Activated CD4-positive, alpha-beta T cell treated with anti-CD3 and anti-CD28 coated beads, Interleukin-2, amount 10 ng/mL, durations not matched to agents 7 days and 5 days (primary cell): ENCODE data around the gene IZUMO4. TPM values are rescaled to one million over a fixed set of nuclear protein-coding genes. Genes with fewer than 3 reads are reported as not detected.

ENCODE experiments used
- CTCF ChIA-PET: fragments of 350-600 bp; sonication (Branson Sonifier 250); formaldehyde crosslinking; loops from one replicate; lab custom pipeline; 2021; ENCODE audit warnings: antibody characterized with exemption; lab: Charles Lee
- POLR2A ChIA-PET: fragments of 350-600 bp; sonication (Branson Sonifier 250); formaldehyde crosslinking; loops from one replicate; lab custom pipeline; 2021; ENCODE audit warnings: antibody characterized with exemption; lab: Charles Lee
- DNase-seq: peaks from one replicate; pipeline ENCODE4 v3.0.0-alpha.2; 2020
- H3K27ac Mint-ChIP-seq: one replicate; pipeline ENCODE4 v1.8.0; 2021; ENCODE audit warnings: mild to moderate bottlenecking, moderate library complexity, mixed read lengths
- H3K27me3 Mint-ChIP-seq: one replicate; pipeline ENCODE4 v1.8.0; 2021; ENCODE audit warnings: mixed read lengths
- H3K36me3 Mint-ChIP-seq: one replicate; pipeline ENCODE4 v1.8.0; 2021; ENCODE audit warnings: low read depth, mixed read lengths
- H3K4me1 Mint-ChIP-seq: one replicate; pipeline ENCODE4 v1.8.0; 2021; ENCODE audit warnings: mixed read lengths
- H3K4me3 Mint-ChIP-seq: one replicate; pipeline ENCODE4 v1.8.0; 2021; ENCODE audit warnings: mild to moderate bottlenecking, moderate library complexity, mixed read lengths
- H3K9me3 Mint-ChIP-seq: one replicate; pipeline ENCODE4 v1.8.0; 2021; ENCODE audit warnings: mixed read lengths
- total RNA-seq, 2 experiments: library from RNA; stranded (reverse); gene quantifications; one replicate each; pipeline ENCODE4 v1.2.3, GENCODE V29; 2021

Gene IZUMO4
- total RNA-seq, 2 experiments from 2014 or later = 7.5 to 9.9 TPM

DNA sequence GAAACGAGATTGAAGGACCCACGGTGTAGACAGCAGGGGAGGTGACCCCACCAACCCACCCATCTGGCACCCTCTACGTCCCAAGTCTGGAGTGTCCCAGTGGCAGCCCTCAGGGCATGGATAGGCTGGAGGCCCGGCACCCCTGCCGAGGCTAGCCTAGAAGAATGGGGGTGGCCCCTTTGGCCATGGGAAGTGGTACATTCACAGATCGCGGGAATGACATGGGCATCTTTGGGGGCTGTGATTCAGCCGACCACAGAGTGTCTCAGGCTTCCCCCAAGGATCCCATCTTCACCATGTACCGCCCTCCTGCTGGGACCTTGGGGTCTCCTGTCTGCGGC, 34.4 kb upstream of the IZUMO4 start:
- CTCF ChIA-PET = interaction anchor here (1.1 to 2.8 kb wide), 2 partner anchors 10 to 42 kb away, joined by 6 to 12 read pairs; no protein-coding TSS in a partner anchor

DNA sequence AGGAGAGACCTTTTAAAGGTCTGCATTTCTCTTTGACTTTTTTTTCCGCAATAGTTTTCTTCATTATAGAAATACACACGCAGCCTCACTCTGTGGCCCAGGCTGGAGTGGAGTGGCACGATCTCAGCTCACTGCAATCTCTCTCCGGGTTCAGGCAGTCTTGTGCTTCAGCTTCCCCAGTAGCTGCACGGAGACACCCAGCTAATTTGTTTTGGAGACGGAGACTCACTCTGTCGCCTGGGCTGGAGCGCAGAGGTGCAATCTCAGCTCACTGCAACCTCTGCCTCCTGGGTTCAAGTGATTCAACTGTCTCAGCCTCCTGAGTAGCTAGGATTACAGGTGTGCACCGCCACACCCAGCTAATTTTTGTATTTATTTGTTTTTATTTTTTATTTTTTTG, 33.9 kb upstream of the IZUMO4 start:
- ChIA-PET CTCF (interaction anchor here (1.1 kb wide), 2 partner anchors 15 to 23 kb away, joined by 3 read pairs; no protein-coding TSS in a partner anchor), POLR2A (no interaction called here)
- Mint-ChIP-seq H3K36me3 (peaks cover 2% of the 10 kb centered on the region), H3K4me1 (peaks cover 33% of the 10 kb centered on the region), H3K27ac (peak overlapping the region; percentile 93), H3K9me3 (no peaks in the 10 kb centered on the region), H3K4me3 (peak overlapping the region; percentile 92), H3K27me3 (no peaks in the 10 kb centered on the region)
- DNase-seq = no peak

More for the DNA sequence above, 34.4 kb upstream of the IZUMO4 start:
- Mint-ChIP-seq H3K36me3 (peaks cover 2% of the 10 kb centered on the region), H3K27ac (peak overlapping the region; percentile 93), H3K9me3 (no peaks in the 10 kb centered on the region), H3K4me1 (peaks cover 36% of the 10 kb centered on the region), H3K4me3 (peak overlapping the region; percentile 92), H3K27me3 (no peaks in the 10 kb centered on the region)
- POLR2A ChIA-PET = no interaction called here
- no peak for DNase-seq

DNA sequence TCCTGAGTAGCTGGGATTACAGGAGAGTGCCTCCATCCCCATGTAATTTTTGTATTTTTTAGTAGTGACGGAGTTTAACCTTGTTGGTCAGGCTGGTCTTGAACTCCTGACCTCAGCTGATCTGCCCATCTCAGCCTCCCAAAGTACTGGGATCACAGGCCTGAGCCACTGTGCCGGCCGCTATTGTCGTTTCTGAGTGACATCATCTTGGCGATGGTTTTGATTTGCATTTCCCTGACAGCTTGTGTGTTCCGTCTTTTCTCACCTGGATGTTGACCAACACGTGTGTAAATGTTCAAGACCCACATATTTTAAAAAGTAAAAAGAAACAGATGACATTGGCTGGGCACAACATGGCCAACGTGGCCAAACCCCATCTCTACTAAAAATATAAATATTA, 32.9 kb upstream of the IZUMO4 start:
- ChIA-PET CTCF (interaction anchor here (1.0 to 1.3 kb wide), 4 partner anchors 10 to 22 kb away, joined by 3 to 6 read pairs (median 3); no protein-coding TSS in a partner anchor), POLR2A (no interaction called here)
- H3K36me3 Mint-ChIP-seq = peaks cover 6% of the 10 kb centered on the region
- H3K4me3 Mint-ChIP-seq = peak overlapping the region; percentile 34
- H3K4me1 Mint-ChIP-seq = peaks cover 25% of the 10 kb centered on the region
- H3K27me3 Mint-ChIP-seq = no peaks in the 10 kb centered on the region
- no peak for DNase-seq
- peak overlapping the region; percentile 62 for H3K27ac Mint-ChIP-seq
- no peaks in the 10 kb centered on the region for H3K9me3 Mint-ChIP-seq

DNA sequence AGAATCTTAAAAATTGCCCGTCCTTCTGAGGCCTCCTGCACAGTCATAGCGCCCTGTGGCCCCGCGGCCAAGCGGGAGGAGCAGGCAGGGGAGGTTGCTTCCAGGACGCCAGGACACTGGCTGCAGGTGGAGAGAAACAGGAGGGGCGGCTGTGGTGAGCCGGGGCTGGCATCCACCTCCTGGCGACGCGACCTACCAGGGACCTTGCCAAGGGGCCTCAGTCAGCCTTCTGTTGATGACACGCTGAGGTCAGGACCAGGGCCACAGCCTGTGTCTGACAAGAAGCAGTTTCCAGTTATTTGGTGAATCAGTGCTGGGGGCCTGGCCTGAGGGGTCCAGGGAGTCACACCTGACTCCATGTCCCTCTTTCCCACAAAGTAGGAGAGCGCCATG, 32.3 kb upstream of the IZUMO4 start:
- no peak for DNase-seq
- CTCF ChIA-PET = interaction anchor here (0.6 to 1.3 kb wide), 2 partner anchors 12 to 19 kb away, joined by 3 to 6 read pairs; no protein-coding TSS in a partner anchor
- no peaks in the 10 kb centered on the region for H3K27me3 Mint-ChIP-seq
- H3K27ac Mint-ChIP-seq = no peak overlapping the region
- H3K4me3 Mint-ChIP-seq = no peak overlapping the region
- H3K9me3 Mint-ChIP-seq = no peaks in the 10 kb centered on the region
- POLR2A ChIA-PET = no interaction called here
- H3K4me1 Mint-ChIP-seq = peaks cover 20% of the 10 kb centered on the region
- peaks cover 10% of the 10 kb centered on the region for H3K36me3 Mint-ChIP-seq

DNA sequence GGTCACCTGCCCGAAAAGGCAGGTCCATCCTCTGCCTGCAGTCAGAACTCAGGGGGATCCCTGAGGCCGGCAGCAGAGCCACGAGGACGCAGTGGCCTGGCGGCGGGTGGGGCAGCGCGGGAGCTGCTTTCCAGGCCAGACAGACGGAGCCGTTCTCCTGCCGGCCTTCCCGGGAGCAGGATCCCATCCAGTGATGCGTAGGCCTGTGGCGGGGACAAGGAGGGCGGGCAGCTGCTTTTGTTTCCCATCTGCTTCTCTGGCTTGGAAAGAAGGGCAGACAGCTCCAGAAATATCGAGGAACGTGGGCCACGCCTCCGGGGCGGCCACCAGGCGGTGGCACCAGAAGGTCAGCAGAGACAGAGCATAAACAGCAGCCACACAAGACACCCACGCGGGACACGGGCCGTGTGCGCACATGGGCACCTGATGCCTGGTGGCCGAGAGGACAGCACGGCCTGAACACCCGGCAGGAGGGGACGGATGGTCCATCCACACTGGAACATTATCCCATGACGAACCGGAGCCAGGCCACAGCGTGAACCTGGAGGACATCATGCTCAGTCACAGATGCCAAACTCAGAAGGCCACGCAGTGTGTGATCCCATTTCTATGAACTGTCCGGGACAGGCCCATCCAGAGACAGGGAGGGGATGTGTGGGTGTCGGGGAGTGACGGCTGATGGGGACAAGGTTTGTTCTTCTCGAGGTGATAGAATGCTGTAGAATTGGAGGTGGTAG, 31.8 kb upstream of the IZUMO4 start:
- H3K4me3 Mint-ChIP-seq = no peak overlapping the region
- no peak overlapping the region for H3K27ac Mint-ChIP-seq
- peaks cover 24% of the 10 kb centered on the region for H3K4me1 Mint-ChIP-seq
- no peak for DNase-seq
- ChIA-PET CTCF (interaction anchor here (0.6 kb wide), 1 partner anchor 18 kb away, joined by 3 read pairs; no protein-coding TSS in a partner anchor), POLR2A (no interaction called here)
- H3K9me3 Mint-ChIP-seq = no peaks in the 10 kb centered on the region
- peaks cover 16% of the 10 kb centered on the region for H3K36me3 Mint-ChIP-seq
- H3K27me3 Mint-ChIP-seq = no peaks in the 10 kb centered on the region

DNA sequence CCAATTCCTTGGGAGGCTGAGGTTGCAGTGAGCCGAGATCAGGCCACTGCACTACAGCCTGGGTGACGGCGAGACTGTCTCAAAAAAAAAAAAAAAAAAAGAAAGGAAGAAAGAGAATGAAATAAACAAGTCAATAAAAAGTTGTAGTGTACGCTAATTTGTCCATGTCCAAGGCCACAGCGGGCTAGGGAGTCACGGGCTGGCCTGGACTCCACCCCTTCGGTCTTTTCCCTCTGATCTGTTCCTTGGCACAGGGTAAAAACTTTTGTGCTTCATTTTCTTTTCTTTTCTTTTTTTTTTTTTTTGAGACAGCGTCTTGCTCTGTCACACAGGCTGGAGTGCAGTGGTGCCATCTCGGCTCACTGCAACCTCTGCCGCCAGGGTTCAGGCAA, 26.3 kb upstream of the IZUMO4 start:
- Mint-ChIP-seq H3K36me3 (peaks cover 50% of the 10 kb centered on the region), H3K9me3 (no peaks in the 10 kb centered on the region), H3K4me3 (no peak overlapping the region), H3K27me3 (no peaks in the 10 kb centered on the region), H3K4me1 (peaks cover 36% of the 10 kb centered on the region), H3K27ac (no peak overlapping the region)
- ChIA-PET CTCF (interaction anchor here (0.6 to 2.4 kb wide), 11 partner anchors 8 to 326 kb away, joined by 3 to 9 read pairs (median 3); no protein-coding TSS in a partner anchor), POLR2A (interaction anchor here (0.6 kb wide), 2 partner anchors 15 to 19 kb away, joined by 5 to 9 read pairs; no protein-coding TSS in a partner anchor)
- no peak for DNase-seq

DNA sequence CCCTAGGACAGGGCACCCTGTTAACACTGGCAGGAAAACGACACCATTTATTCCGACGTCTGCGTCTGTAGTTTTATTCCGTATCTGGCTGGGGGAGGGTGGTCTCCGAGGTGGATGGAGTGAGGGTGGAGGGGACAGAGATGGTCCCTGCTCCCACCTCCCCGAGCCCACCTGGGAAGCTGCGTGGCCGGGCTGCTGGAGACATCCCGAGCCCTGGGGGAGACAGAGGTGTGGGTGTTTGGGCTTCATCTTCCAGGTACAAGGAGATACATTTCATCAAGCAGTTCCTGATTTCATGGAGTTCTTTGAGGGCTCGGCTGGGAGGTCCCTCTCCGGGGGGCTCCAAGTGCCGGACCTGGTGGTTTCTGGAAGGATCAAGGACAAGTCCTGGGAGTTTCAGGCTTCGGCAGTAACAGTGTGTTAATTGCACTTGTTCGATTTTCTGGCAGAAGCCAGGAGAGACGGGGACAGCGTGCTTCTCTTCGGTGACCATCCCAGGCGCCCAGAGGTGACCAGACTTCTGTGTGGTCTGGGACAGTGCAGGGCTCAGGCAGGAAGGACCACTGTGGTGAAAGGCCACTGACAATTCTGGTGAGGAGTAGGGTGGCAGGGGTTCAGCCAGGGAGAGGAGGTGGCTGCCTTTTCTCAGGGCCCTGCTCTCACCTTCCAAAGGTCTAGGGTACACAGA, 25.6 kb upstream of the IZUMO4 start:
- ChIA-PET CTCF (interaction anchor here (0.5 to 2.4 kb wide), 6 partner anchors 14 to 407 kb away, joined by 3 to 9 read pairs (median 3); no protein-coding TSS in a partner anchor), POLR2A (no interaction called here)
- no peak for DNase-seq
- H3K4me1 Mint-ChIP-seq = peaks cover 40% of the 10 kb centered on the region
- no peaks in the 10 kb centered on the region for H3K9me3 Mint-ChIP-seq
- peaks cover 54% of the 10 kb centered on the region for H3K36me3 Mint-ChIP-seq
- no peaks in the 10 kb centered on the region for H3K27me3 Mint-ChIP-seq
- H3K4me3 Mint-ChIP-seq = no peak overlapping the region
- peak overlapping the region; percentile 26 for H3K27ac Mint-ChIP-seq

DNA sequence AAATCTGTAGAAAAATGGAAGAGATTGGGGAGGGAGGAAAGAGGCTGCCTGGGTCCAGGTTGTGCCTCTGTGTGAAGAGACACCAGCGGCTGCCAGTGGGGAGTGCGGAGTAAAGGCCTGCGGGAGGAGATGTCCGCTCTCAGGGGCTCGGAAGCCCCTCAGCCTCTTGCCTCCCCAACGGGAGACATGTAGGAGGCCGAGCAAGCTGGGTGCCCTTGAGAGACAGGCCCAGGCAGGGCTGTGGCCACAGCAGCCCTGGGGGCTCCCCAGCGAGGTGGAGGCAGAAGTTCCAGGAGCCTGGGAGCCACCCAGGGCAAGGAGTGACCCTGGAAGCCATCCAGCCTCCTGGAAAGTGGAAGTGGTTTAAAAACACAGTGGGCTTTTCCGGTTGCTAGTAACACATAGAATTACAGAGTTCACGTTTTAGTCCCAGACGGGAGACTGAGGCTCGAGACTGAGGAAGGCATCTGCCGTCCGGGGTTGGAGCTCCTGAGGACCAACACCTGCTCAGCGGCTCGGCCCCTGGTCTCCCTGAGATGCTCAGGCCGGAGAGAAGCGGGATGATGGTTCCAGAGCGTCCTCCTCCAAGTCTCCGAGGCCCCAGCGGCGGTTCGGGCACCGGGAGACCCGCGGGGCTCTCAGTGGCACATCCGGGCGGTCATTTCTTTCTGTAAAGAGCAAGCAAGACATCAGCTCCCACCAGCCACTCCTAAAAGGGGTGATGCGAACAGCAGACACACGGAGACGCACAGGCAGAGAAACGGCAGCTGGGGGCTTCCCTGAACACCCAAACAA, 23.8 kb upstream of the IZUMO4 start:
- H3K36me3 Mint-ChIP-seq = peaks cover 70% of the 10 kb centered on the region
- H3K27me3 Mint-ChIP-seq = no peaks in the 10 kb centered on the region
- no peak for DNase-seq
- no peak overlapping the region for H3K27ac Mint-ChIP-seq
- CTCF ChIA-PET = interaction anchor here (1.1 kb wide), 1 partner anchor 15 kb away, joined by 3 read pairs; no protein-coding TSS in a partner anchor
- H3K4me3 Mint-ChIP-seq = no peak overlapping the region
- peaks cover 44% of the 10 kb centered on the region for H3K4me1 Mint-ChIP-seq
- POLR2A ChIA-PET = no interaction called here
- H3K9me3 Mint-ChIP-seq = no peaks in the 10 kb centered on the region

DNA sequence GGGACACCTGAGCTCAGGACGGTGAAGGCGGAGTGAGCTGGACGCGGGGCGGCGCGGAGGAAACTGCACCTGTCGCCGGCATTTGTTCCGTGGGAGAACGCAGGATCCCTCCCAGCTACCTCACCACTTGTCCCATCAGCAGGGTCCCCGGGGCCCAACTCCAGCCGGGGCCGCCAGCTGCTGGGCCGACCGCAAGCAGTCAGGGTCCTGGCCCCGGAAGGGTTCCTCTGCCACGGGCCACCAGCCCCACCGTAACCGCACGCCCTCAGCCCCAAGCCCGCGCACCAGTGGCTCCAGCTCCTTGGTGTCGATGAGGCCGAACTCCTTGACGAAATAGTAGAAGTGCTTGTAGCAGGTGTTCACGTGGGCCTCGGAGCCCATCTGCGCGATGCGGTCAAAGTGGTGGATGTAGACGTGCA, 20.2 kb upstream of the IZUMO4 start:
- H3K27ac Mint-ChIP-seq = no peak overlapping the region
- H3K36me3 Mint-ChIP-seq = peaks cover 79% of the 10 kb centered on the region
- H3K27me3 Mint-ChIP-seq = no peaks in the 10 kb centered on the region
- no peak overlapping the region for H3K4me3 Mint-ChIP-seq
- H3K9me3 Mint-ChIP-seq = no peaks in the 10 kb centered on the region
- peaks cover 54% of the 10 kb centered on the region for H3K4me1 Mint-ChIP-seq
- DNase-seq = no peak
- CTCF ChIA-PET = interaction anchor here (1.5 kb wide), 1 partner anchor 187 kb away, joined by 3 read pairs; no protein-coding TSS in a partner anchor
- POLR2A ChIA-PET = interaction anchor here (0.6 kb wide), 1 partner anchor 19 kb away, joined by 4 read pairs; no protein-coding TSS in a partner anchor

DNA sequence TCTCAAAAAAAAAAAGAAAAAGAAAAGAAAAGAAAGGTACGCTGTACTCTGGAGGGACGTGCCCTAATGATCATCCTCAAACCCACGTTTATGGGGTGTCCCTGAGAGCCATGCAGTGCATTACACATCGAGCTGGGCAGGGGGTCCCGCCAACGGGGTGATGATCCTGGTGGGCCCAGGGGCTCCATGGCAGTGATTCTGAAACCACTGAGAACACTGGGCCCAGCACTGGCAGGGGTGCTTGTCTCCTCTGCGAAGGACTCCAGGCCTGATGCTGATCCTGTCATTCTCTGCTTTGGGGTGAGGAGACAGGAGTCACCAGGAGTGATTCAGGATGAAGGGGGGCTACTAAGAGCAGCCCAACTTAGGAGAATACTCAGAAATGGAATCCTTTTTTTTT, 19.3 kb upstream of the IZUMO4 start:
- Mint-ChIP-seq H3K4me3 (no peak overlapping the region), H3K36me3 (peaks cover 80% of the 10 kb centered on the region), H3K27ac (no peak overlapping the region), H3K9me3 (no peaks in the 10 kb centered on the region), H3K27me3 (no peaks in the 10 kb centered on the region), H3K4me1 (peaks cover 57% of the 10 kb centered on the region)
- no peak for DNase-seq
- ChIA-PET POLR2A (no interaction called here), CTCF (interaction anchor here (0.6 to 1.1 kb wide), 2 partner anchors 14 to 67 kb away, joined by 3 read pairs; no protein-coding TSS in a partner anchor)

DNA sequence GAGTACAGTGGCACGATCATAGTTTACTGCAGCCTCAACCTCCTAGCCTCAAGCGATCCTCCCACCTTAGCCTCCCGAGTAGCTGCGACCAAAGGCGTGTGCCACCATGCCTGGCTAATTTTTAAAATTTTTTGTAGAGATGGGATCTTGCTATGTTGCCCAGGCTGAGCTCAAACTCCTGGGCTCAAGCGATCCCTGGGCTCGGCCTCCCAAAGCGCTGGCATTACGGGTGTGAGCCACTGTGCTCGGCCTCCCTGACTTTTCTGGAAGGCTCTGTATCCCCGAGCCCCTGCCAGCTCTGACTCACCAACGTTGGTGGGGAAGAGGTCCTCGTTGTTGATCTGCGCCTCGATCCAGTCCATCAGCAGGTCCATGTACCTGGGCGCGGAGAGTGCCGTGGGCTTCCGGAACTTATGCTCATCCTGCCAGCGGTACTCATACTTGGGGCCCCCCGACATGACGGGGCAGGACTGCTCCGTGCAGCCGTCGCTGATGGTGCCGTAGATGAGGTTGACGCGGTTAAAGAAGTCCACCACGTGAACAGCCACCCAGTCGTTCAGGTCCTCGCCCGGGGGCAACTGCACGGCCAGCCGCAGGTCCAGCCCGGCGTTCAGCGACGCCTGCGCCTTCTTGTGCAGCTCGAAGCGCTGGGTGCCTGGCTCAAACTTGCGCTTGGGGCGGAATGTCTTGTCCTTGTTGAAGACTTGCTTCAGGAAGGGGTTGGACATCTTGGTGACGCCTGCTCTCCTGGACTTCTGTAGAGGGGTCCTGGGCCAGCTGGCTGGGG, 18.7 kb upstream of the IZUMO4 start:
- peaks cover 53% of the 10 kb centered on the region for H3K4me1 Mint-ChIP-seq
- H3K27me3 Mint-ChIP-seq = no peaks in the 10 kb centered on the region
- ChIA-PET CTCF (interaction anchor here (0.6 to 1.2 kb wide), 4 partner anchors 8 to 67 kb away, joined by 3 read pairs; no protein-coding TSS in a partner anchor), POLR2A (no interaction called here)
- H3K27ac Mint-ChIP-seq = peak overlapping the region; percentile 54
- DNase-seq = no peak
- no peaks in the 10 kb centered on the region for H3K9me3 Mint-ChIP-seq
- no peak overlapping the region for H3K4me3 Mint-ChIP-seq
- peaks cover 80% of the 10 kb centered on the region for H3K36me3 Mint-ChIP-seq
